Measurements from ENCODE around the gene DCAF8. TPM values are rescaled to one million over a fixed set of nuclear protein-coding genes. Genes with fewer than 3 reads are reported as not detected.
"Not testable (repeated sequence)": the region's sequence is repeated elsewhere in the genome, so short reads cannot be mapped to it uniquely, and the experiment has no call there.

Gene DCAF8
- 129 and 184 TPM in 2 replicates for total RNA-seq (2014; rRNA removed; shearing (Covaris generic))

GRCh38 chr1:160261893-160262794, at the start of gene DCAF8:
TSS of gene DCAF8 (minus strand) at chr1:160262549. CDS start at chr1:160244008, 18,541 bp downstream.
- H3K4me3 ChIP-seq (ENCODE audit: insufficient read depth, low read depth, low read length) = peak within 1 kb of the TSS; percentile 97
- no peaks in the 10 kb centered on the region for H3K36me3 ChIP-seq (replicated peaks; ENCODE audit: control insufficient read depth, insufficient read depth, low read length)
- peak; percentile 95 for DNase-seq
- H3K27me3 ChIP-seq (ENCODE audit: control insufficient read depth, insufficient read depth, low read length) = no peaks in the 10 kb centered on the region; the same call in 1 of the 2 replicates

- DNase-seq = no peak
- Histone ChIP-seq H3K27me3 (ENCODE audit: control insufficient read depth, insufficient read depth, low read length) (no peaks in the 10 kb centered on the region), H3K36me3 (replicated peaks; ENCODE audit: control insufficient read depth, insufficient read depth, low read length) (peaks cover 46% of the 10 kb centered on the region), H3K4me3 (ENCODE audit: insufficient read depth, low read depth, low read length) (no peak overlapping the region)
Measured at GRCh38 chr1:160309571-160309970, 47.2 kb upstream of the DCAF8 start.

GRCh38 chr1:160309185-160309557, 46.8 kb upstream of the DCAF8 start:
- H3K36me3 ChIP-seq (replicated peaks; ENCODE audit: control insufficient read depth, insufficient read depth, low read length) = peaks cover 45% of the 10 kb centered on the region
- H3K27me3 ChIP-seq (ENCODE audit: control insufficient read depth, insufficient read depth, low read length) = no peaks in the 10 kb centered on the region
- no peak for DNase-seq
- H3K4me3 ChIP-seq (ENCODE audit: insufficient read depth, low read depth, low read length) = no peak overlapping the region

- Histone ChIP-seq H3K27me3 (ENCODE audit: control insufficient read depth, insufficient read depth, low read length) (no peaks in the 10 kb centered on the region), H3K4me3 (ENCODE audit: insufficient read depth, low read depth, low read length) (no peak overlapping the region), H3K36me3 (replicated peaks; ENCODE audit: control insufficient read depth, insufficient read depth, low read length) (peaks cover 42% of the 10 kb centered on the region)
- peak; percentile 59 for DNase-seq
Measured at GRCh38 chr1:160308451-160309184, 46.3 kb upstream of the DCAF8 start.

- Histone ChIP-seq H3K36me3 (replicated peaks; ENCODE audit: control insufficient read depth, insufficient read depth, low read length) (peaks cover 35% of the 10 kb centered on the region), H3K4me3 (ENCODE audit: insufficient read depth, low read depth, low read length) (no peak overlapping the region), H3K27me3 (ENCODE audit: control insufficient read depth, insufficient read depth, low read length) (no peaks in the 10 kb centered on the region)
- DNase-seq = peak; percentile 78
Measured at GRCh38 chr1:160307118-160307791, 44.9 kb upstream of the DCAF8 start.

GRCh38 chr1:160300173-160300572, 37.8 kb upstream of the DCAF8 start:
- H3K27me3 ChIP-seq (ENCODE audit: control insufficient read depth, insufficient read depth, low read length) = no peaks in the 10 kb centered on the region
- H3K36me3 ChIP-seq (replicated peaks; ENCODE audit: control insufficient read depth, insufficient read depth, low read length) = peaks cover 30% of the 10 kb centered on the region
- no peak for DNase-seq
- no peak overlapping the region for H3K4me3 ChIP-seq (ENCODE audit: insufficient read depth, low read depth, low read length)

- Histone ChIP-seq H3K27me3 (ENCODE audit: control insufficient read depth, insufficient read depth, low read length) (no peaks in the 10 kb centered on the region), H3K4me3 (ENCODE audit: insufficient read depth, low read depth, low read length) (no peak overlapping the region), H3K36me3 (replicated peaks; ENCODE audit: control insufficient read depth, insufficient read depth, low read length) (peaks cover 66% of the 10 kb centered on the region)
- DNase-seq = no peak
Measured at GRCh38 chr1:160296036-160296435, 33.7 kb upstream of the DCAF8 start.

- H3K36me3 ChIP-seq (replicated peaks; ENCODE audit: control insufficient read depth, insufficient read depth, low read length) = peaks cover 75% of the 10 kb centered on the region
- no peaks in the 10 kb centered on the region for H3K27me3 ChIP-seq (ENCODE audit: control insufficient read depth, insufficient read depth, low read length)
- H3K4me3 ChIP-seq (ENCODE audit: insufficient read depth, low read depth, low read length) = no peak overlapping the region
- no peak for DNase-seq
Measured at GRCh38 chr1:160293020-160293968, 30.9 kb upstream of the DCAF8 start.

GRCh38 chr1:160291248-160292220, 29.2 kb upstream of the DCAF8 start:
- H3K27me3 ChIP-seq (ENCODE audit: control insufficient read depth, insufficient read depth, low read length) = no peaks in the 10 kb centered on the region
- H3K36me3 ChIP-seq (replicated peaks; ENCODE audit: control insufficient read depth, insufficient read depth, low read length) = peaks cover 64% of the 10 kb centered on the region
- DNase-seq = peak; percentile 60
- no peak overlapping the region for H3K4me3 ChIP-seq (ENCODE audit: insufficient read depth, low read depth, low read length)

GRCh38 chr1:160287769-160288168, 25.4 kb upstream of the DCAF8 start:
- H3K36me3 ChIP-seq (replicated peaks; ENCODE audit: control insufficient read depth, insufficient read depth, low read length) = peaks cover 34% of the 10 kb centered on the region
- not testable (repeated sequence) for H3K4me3 ChIP-seq (ENCODE audit: insufficient read depth, low read depth, low read length); H3K27me3 ChIP-seq (ENCODE audit: control insufficient read depth, insufficient read depth, low read length); DNase-seq

GRCh38 chr1:160285506-160285905, 23.2 kb upstream of the DCAF8 start:
- no peak for DNase-seq
- no peaks in the 10 kb centered on the region for H3K27me3 ChIP-seq (ENCODE audit: control insufficient read depth, insufficient read depth, low read length)
- peaks cover 32% of the 10 kb centered on the region for H3K36me3 ChIP-seq (replicated peaks; ENCODE audit: control insufficient read depth, insufficient read depth, low read length)
- no peak overlapping the region for H3K4me3 ChIP-seq (ENCODE audit: insufficient read depth, low read depth, low read length)

- peak; percentile 96 for DNase-seq
- H3K4me3 ChIP-seq (ENCODE audit: insufficient read depth, low read depth, low read length) = peak within 1 kb of the TSS; percentile 86
- no peaks in the 10 kb centered on the region for H3K27me3 ChIP-seq (ENCODE audit: control insufficient read depth, insufficient read depth, low read length)
- peaks cover 30% of the 10 kb centered on the region for H3K36me3 ChIP-seq (replicated peaks; ENCODE audit: control insufficient read depth, insufficient read depth, low read length)
Measured at GRCh38 chr1:160284782-160285344, 22.5 kb upstream of the DCAF8 start, which contains the start of gene PEX19. TSS of gene PEX19 (minus strand) at chr1:160285133. CDS start at chr1:160285124, 9 bp downstream.

Measured in H7 (cell line).